GM12872 (cell line): ENCODE measurements around the gene HACE1.

Experiments used
- TF ChIP-seq, protein P1 (sequence below): IDR thresholded peaks from 3 replicates; pipeline ENCODE4 v1.5.1; 2011; ENCODE audit warnings: low read depth, mild to moderate bottlenecking, low read length, moderate library complexity; ENCODE audit not compliant: insufficient read depth

The HACE1 gene

DNA sequence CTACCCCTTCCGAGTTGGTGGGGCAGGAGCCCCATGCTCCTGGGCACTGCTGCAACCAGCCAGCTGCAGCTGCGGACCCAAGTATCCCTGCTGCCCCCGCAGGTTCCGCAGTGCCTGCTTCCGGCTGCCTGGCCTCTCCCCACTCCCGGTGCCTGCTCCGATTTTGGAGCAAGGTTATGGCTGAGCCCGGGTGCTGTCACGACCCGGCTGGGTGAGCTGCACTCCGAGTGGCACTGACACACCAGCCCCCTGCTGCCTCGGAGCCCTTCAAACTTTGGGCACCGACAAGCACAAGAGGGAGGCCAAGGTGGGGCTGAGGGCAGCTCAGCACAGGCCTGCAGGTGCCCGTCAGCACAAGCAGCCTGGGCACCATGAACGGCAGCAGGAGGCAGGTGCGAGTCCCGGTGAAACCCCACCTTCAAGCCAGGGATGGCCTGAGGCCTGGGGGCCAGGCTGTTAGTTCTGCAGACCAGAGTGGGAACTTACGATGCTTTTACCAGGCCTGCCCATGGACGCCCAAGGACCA is 25.9 kb upstream of the HACE1 start:
- TF ChIP-seq, protein P1, sequence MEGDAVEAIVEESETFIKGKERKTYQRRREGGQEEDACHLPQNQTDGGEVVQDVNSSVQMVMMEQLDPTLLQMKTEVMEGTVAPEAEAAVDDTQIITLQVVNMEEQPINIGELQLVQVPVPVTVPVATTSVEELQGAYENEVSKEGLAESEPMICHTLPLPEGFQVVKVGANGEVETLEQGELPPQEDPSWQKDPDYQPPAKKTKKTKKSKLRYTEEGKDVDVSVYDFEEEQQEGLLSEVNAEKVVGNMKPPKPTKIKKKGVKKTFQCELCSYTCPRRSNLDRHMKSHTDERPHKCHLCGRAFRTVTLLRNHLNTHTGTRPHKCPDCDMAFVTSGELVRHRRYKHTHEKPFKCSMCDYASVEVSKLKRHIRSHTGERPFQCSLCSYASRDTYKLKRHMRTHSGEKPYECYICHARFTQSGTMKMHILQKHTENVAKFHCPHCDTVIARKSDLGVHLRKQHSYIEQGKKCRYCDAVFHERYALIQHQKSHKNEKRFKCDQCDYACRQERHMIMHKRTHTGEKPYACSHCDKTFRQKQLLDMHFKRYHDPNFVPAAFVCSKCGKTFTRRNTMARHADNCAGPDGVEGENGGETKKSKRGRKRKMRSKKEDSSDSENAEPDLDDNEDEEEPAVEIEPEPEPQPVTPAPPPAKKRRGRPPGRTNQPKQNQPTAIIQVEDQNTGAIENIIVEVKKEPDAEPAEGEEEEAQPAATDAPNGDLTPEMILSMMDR: no peak

DNA sequence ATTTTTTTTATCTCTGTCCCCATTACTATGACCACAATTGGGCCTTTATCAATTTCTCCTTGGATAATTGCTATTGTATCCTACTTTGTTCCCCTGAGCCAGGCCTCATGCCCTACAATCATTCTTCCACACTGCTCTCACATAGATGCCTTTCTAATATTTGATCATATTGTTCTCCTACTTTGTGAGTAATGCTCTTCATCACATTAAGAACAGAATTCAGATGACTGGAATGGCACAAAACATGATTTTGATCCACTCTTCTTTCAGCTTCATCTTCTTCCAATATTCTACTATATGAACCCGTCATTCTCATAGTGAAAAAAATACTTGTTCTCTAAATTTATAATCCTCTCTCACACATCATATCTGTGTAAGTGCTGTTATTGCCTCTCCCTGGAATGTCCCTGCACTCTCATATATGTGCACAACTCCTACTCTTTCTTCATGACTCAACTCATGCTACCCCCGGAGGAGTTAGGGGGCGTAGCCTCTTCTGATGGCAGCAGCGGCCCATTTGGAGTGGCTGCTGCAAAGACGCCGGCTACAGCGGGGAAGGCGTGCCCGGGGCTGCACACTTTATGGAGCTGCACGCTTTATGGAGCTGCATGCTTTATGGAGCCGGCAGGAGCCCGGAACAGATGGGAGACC is 25.3 kb upstream of the HACE1 start:
- TF ChIP-seq, protein P1: no peak

DNA sequence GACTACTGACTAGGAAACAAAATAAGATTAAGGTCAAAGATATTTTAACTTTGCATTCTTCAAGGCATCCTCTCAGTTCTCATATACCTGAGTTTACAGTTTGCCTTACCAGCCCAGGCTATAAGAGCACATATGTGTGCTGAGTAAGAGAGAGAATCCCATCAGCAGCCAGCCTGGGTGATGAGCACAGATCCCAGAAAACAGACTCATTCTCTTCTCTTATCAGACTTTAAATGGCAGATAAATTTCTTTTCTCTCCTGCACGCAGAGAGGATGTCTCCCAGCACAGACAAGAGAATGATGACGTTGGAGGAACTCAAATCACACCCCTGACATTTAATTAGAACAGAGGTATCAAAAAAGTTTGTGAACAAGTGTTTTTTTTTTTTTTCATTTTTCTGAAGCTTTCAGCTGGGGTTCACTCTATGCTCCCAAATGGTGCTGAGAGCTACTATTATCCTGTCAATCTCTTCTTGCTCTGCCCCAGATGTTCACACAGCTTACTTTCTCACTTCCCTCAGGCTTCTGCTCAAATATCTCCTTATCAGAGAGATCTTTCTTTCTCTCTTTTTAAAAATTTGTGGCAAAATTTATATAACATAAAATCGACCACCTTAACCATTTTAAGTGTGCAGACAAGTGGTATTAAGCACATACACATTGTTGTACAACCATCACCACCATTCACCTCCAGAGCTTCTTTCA is 22.4 kb upstream of the HACE1 start:
- TF ChIP-seq, protein P1: no peak

DNA sequence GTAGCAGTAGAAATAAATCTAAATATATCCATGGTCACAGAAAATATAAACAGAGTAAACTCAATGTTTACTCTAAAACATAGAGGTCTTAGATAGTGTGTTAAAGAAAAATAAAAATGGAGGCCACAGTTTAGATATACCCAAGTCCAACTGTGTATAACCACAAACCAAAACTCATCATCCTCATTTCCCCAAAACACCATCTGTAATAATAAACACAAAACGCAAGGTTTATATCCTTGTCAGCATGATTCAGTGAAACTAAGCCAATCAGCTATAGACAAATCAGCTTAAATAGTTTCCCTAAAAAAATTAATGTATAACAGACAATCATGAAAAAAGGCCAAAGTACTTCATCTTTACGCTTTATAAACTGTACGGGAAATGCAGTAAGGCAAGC is 2.7 kb upstream of the HACE1 start:
- TF ChIP-seq, protein P1: no peak

DNA sequence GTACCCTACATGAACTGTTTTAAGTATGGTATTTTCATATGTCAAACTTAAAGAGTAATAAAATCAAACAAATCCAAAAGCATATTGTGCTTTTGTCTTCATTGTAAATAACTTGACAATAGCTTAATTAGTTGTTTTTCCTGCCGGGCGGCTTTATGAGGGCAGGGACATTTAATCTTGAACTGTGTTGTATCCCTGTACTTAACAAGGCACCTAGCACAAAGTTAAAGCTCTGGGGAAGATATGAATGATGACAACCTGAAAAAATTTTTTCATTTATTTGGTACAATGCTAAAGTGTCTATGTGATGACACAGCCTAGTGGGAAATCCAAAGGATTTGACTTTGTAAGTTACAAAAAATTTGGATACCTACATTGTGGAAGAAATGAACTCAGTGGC is 502 bp upstream of the HACE1 start:
- TF ChIP-seq, protein P1: no peak

DNA sequence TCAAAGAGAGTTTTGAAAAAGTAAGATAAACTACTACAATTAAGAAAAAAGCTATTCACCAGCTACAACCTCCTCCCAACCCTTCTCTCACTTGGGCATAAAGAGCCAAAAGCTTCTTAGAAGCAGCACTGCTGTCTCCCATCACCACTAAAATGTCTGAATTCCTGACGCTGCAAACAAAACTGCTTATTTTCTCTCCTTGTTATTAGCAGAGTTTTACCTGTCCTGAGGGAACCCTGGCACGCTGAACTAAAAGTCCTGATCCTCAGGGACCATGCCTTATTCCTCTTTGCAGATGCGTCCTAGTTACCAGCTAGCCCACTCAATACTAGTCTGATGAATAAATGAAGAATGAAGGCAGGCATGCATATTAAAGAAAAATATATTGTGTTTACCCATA is 1.1 kb downstream of the HACE1 start:
- TF ChIP-seq, protein P1: no peak

DNA sequence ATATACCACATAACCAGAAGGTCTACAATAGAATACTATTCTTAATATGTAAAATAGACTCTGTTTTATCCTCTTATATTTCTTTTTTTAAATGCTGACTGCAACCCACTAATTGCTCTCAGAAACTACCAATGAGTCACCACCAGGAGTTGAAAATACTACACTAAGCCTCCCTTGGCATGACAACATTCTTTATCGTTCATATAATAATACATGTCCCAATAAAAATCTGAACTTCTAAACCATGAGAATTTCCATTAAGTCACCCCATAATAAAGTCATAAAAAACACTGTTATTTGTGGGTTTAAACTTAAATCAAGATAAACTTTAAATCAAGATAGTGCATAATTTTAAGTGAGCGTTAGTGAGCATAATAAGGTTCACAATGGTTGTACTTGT is 4.2 kb downstream of the HACE1 start:
- TF ChIP-seq, protein P1: no peak
